HuH-7 (cell line): Measurements from ENCODE around the gene TOGARAM2.
A peak's percentile ranks its signal among the peaks of the same experiment; 100 is the strongest.

ENCODE experiments used
- DNase-seq: peaks from one replicate; pipeline ENCODE4 v3.0.0; 2011; ENCODE audit warnings: low spot score

Gene TOGARAM2

DNA sequence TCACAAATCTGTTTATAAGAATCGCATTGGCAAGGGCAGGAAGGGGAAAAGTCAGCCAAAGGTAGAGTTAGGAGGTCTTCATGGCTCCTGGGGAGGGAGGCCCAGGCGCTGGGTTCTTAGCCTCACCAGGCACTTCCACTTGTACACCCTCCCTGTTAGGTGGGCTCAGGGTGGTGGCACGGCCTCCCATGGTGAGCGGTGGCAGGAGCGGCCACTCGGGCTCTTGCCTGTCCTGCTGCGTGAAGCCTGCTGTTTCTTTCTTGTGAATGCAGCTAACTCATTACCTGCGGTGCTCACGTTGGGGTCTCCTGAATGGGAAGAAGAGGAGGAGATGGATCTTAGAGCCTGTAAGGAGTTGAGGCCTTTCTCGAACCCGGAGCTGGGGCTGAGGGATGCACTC lies 40.8 kb downstream of the TOGARAM2 start:
- DNase-seq: no peak

DNA sequence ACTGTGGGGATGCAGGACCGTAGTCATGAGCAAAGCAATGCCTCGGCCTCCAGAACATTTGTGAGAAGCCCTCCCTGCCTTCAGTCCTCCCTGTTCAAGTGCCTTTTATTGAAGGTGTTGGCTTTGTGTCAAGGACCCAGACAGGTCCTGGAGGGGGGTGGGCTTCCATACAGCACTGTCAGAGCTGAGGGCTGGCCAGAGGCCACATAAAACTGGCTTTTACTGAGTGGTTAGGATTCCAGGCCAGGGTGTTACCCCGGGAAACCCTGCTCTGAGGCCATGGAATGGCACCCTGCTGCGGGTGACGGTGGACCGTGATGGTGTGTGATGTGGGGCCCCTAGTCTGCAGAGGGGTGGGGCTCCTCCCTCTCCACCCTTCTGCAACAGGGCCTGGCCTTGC lies 41.6 kb downstream of the TOGARAM2 start:
- no peak for DNase-seq

DNA sequence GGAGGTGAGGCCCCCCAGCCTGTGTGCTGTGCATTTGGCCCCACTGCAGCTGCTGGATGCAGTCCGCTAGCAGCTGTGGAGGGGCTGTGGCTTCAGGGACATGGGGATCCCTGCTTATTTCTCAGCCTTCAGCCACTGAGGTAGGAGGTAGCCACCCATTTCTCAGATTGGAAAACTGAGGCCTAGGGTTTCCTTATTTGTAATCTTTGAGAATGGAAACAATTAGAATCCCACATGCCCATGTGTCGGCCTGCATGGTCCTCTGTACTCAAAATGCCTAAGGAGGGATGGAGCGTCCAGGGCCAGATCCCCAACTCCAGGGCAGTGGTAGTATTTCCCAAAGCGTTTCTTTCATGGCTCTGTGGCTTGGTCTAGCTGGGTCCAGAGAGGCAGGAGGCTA lies 42.1 kb downstream of the TOGARAM2 start:
- DNase-seq: no peak

GRCh38 chr2:29024882-29025430 lies 43.9 kb downstream of the TOGARAM2 start:
- no peak for DNase-seq

- no peak for DNase-seq
Measured at GRCh38 chr2:29025711-29026110, 44.6 kb downstream of the TOGARAM2 start.

DNA sequence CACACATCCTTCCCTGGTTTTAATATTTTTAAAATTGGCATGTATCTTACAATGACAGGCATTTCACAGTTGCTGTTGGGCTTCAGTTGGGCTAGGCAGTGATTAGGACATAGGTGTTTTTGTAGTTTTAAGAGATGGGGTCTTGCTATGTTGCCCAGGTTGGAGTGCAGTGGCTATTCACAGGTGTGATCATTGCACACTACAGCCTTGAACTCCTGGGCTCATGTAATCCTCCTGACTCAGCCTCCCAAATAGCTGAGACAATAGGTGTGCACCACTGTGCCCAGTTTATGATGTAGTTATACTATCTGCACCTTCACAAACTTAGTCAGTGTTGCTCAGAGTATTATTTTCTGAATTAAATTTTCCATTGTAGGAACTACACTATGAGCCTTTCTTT lies 49.9 kb downstream of the TOGARAM2 start:
- no peak for DNase-seq

- no peak for DNase-seq
Measured at GRCh38 chr2:29032189-29032588, 51.1 kb downstream of the TOGARAM2 start.

DNA sequence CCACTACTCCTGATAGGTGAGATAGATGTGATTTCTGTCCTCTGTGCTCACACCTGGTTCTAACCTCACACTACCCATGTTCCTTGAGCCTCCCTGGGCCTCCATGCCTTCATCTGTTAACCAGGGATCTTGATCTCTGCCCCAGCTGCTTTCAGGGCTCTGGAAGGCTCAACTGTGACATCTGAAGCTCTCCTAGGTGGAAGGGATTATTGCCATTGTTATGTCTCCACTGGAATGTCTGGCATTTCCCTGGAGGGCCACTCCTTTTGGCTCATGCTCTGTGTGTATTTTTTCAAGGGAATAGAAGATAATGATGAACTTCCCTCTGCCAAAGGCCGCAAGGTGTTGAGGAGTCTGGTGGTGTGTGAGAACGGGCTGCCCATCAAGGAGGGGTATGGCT lies 52.1 kb downstream of the TOGARAM2 start:
- peak; percentile 20 for DNase-seq

DNA sequence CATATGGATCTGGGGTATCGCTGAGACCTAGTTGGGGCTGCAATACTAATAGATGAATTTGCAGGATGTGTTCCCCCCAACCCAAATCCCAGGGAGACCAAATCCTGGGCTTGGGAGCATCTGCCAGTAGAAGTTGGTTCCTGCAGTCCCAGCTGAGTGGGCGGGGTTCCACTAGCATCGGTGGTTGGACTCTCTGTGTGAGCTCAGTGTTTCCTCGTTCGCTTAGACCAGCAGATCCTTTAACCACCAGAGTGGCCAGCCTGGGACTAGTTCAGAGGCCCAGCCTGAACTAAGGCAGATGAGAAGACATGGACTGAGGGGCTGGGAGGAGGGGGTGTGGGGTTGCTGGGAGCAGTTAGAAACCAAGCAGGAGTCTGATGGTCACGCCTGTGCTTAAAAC lies 52.6 kb downstream of the TOGARAM2 start:
- no peak for DNase-seq

- no peak for DNase-seq
Measured at GRCh38 chr2:29035016-29035745, 54.1 kb downstream of the TOGARAM2 start.

DNA sequence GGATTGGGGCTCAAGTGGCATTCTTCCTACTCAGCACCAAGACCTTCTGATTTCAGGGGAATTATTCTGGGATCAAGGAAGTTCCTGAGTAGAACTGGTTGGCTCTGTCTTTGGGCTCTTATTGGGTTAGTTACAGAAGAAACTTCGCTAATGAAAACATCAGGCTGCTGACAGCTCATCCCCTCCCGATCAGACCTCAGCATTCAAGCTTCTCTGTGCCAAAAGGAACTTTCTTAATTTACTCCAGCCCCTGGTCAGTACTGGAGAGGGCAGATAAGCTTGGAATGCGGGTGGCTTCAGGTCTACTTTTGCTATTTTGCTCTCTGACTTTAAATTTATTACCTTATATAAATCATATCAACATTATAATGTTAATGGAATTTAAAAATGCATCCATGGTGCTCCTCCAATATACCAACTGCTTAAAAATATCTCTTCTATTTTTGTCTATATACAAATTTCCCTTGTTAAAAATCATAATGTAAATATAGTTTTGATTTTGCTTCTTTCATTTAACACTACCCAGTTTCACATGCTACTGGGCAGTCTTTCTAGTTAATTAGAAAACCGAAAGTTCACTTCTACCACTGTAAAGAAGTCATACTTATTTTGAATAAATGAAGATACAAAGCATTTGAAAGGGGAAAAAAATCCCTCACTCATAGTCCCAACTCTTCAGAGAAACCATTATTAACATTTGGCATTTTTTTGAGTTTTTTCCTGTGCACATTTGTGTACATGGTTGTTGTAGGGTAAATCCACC lies 58.8 kb downstream of the TOGARAM2 start:
- no peak for DNase-seq

GRCh38 chr2:29040552-29040951 lies 59.5 kb downstream of the TOGARAM2 start:
- DNase-seq: no peak

GRCh38 chr2:29041161-29041660 lies 60.1 kb downstream of the TOGARAM2 start:
- DNase-seq: no peak

- no peak for DNase-seq
Measured at GRCh38 chr2:29042561-29043075, 61.5 kb downstream of the TOGARAM2 start.

- no peak for DNase-seq
Measured at GRCh38 chr2:29044459-29044858, 63.4 kb downstream of the TOGARAM2 start.

- DNase-seq: no peak
Measured at GRCh38 chr2:29046321-29046720, 65.2 kb downstream of the TOGARAM2 start.

DNA sequence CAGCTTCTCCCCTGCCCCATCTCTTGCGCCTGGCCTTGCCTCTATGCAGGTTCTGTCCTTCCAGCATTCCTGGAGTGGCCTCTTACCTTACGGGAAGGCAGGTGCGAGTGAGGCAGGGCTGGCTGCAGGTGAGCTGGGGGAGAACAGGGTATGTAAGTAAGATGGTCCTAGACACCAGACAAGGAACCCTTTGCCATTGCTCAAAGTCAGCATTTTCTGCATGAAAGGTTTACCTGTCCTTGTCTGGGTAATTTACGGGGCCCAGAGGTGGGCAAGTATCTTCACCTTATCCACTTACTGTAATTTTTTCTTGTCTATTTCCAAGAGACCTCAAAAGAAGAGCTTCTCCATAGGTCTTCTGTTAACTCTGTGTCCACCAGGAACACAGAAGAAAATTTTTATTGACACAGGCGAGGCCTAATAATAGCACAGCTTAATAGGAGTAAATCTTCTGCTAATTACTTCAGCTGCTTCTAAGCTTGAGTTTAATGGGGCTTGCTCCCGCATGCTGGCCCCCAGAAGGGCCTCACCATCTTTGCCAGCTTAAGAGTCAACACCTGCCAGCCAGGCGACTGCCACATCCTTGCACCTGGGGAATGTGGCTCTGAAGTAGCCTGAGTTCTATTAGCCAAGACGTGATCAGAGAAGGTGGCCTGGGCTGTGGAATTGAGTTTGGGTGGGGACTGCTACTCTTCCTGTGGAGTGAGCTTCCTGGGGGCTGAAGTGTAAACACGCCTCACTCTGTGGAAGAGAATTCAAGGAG lies 66.2 kb downstream of the TOGARAM2 start:
- DNase-seq: no peak

DNA sequence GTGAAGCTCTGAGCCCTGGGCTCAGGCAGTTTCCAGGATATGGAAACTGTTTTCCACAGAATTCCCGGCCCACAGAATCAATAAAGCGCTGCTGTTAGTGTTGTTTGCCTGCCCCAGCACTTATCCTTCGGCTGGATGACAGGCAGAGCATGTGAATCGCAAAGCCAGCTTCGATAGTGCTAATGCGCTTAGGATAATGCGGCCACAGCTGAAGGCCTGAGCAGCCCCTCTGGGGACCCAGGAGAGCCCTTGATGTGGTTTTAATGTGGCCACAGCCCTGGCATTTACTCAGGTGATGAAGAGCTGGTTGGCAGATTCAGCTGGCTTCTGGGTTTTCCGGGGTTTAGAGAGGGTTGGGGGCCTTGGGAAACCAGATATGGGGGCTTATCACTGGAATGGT lies 69.5 kb downstream of the TOGARAM2 start:
- DNase-seq: no peak

DNA sequence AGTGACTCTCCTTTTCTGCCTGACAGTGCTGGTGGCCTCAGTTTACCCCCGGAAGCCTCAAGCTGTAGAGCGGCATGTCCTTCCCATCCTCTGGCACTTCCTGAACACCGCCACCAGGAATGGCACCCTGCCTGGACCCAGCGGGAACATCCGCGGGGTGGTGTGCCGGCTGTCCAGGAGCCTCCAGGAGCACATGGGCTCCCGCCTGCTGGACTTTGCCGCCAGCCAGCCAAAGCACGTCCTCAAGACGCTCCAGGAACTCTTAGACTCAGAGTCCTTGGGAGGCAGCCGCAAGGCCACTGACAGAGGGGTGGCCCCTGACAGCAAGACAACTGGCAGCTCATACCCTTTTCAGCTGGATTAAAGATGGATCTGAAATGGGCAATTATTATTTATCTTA lies 70.6 kb downstream of the TOGARAM2 start:
- DNase-seq: no peak

DNA sequence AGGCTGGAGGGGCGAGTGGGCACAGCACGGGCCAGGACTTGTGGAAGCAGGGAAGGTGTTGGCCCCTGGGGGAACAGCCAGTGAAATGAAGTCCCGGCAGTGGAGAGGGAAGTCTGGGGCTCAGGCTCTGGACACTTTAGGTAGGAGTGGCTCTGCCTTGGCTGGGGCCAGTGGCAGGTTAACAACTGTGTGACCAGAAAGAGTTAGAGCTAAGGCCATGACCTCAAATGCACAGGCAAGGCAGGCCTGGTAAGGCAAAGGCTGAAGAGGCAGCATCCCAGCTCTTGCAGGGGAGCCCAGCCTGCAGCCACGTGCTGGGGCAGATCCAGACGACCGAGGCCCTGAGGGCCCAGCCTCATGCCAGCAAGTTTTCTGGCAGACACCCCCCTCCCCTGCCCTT lies 71.7 kb downstream of the TOGARAM2 start:
- DNase-seq: no peak

GRCh38 chr2:29053223-29053622 lies 72.1 kb downstream of the TOGARAM2 start:
- no peak for DNase-seq
